Body of pancreas (tissue), 4 donors: ENCODE measurements around the gene CDHR4.

Source experiments
- POLR2A ChIP-seq, 3 donors: fragments of 450-650 bp; IDR thresholded peaks; one replicate each; pipeline ENCODE4 v1.6.1; 2016; ENCODE audit warnings: antibody characterized with exemption in 3 of 3, mild to moderate bottlenecking in 2 of 3
- TF ChIP-seq, protein P1 (sequence below), 7 experiments: fragments of 450-650 bp in 4 of 7; fragments of 200-600 bp in 3 of 7; sonication (generic) in 3 of 7; IDR thresholded peaks; one replicate each; pipeline ENCODE4 v1.5.1; 2016 to 2019; ENCODE audit warnings: antibody characterized with exemption in 7 of 7

DNA sequence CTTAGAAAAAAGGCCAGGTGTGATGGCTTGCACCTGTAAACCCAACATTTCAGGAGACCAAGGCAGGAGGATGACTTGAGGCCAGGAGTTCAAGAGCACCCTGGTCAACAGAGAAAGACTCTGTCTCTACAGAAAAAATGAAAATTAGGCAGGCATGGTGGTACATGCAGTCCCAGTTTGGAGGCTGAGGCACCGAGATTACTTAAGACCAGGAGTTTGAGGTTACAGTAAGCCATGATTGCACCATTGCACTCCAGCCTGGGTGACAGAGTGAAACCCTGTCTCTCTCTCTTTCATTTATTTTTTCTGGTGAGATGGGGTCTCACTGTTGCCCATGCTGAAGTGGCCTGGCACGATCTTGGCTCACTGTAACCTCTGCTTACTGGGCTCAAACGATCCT lies 38.0 kb downstream of the CDHR4 start:
- TF ChIP-seq, protein P1, sequence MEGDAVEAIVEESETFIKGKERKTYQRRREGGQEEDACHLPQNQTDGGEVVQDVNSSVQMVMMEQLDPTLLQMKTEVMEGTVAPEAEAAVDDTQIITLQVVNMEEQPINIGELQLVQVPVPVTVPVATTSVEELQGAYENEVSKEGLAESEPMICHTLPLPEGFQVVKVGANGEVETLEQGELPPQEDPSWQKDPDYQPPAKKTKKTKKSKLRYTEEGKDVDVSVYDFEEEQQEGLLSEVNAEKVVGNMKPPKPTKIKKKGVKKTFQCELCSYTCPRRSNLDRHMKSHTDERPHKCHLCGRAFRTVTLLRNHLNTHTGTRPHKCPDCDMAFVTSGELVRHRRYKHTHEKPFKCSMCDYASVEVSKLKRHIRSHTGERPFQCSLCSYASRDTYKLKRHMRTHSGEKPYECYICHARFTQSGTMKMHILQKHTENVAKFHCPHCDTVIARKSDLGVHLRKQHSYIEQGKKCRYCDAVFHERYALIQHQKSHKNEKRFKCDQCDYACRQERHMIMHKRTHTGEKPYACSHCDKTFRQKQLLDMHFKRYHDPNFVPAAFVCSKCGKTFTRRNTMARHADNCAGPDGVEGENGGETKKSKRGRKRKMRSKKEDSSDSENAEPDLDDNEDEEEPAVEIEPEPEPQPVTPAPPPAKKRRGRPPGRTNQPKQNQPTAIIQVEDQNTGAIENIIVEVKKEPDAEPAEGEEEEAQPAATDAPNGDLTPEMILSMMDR (IDR thresholded peaks at IDR 0.05): no peak
- TF ChIP-seq POLR2A (IDR thresholded peaks at IDR 0.05): no peak
